GM10847 (cell line): ENCODE data around the gene FCRL6.

Experiments used
- POLR2A ChIP-seq: IDR thresholded peaks from 2 replicates; pipeline ENCODE4 v1.6.1; 2011; ENCODE audit not compliant: insufficient read length; ENCODE audit errors: extremely low read depth

The FCRL6 gene

DNA sequence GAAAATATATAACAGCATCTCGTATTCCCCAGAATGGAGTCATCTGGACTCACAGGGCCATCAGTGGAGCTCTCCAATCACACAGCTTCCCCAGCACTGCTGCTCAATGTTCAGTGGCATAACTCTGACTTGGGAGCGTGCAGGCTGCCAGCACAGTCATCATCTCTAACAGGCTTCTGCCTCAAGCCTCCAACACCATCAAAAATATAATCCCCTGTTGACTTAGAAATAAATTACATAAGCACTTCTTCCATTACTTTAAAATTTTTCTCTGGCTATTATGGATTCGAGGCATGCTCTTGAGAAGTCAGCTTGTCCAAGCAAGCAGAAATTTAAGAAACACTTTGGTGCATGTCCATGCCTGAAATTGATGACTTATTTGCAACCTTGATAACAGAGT lies 15.2 kb upstream of the FCRL6 start:
- TF ChIP-seq POLR2A = no peak

DNA sequence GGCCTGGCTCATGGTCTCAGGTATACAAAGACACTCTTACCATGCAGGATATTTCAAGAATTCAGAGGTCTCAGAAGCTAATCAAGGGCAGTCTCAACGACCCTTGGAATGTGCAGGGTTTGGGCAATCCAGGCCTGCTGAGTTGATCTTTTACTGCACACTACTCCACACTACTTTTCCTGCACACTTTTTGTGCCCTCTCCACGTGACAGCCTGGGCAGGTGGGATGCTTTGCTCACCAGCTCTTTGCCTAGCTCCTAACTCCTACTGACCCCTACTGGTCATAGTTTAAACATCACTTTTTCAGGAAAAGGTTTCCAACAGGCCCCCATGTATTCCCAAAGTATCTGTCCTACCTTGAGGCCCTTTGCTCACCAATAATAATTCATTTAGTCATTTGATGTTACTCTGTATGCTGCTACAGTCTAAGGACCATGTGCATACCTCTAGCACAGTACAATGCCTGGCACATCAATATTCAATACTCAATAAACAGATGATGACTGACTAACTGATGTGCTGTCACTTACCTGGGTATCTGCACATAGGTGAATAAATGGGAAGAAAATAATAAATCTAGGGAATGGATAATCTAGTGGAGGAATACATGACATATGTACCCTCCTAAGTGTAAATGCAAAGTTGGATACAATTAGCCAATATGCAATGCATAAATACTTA lies 11.8 kb upstream of the FCRL6 start:
- no peak for TF ChIP-seq POLR2A

DNA sequence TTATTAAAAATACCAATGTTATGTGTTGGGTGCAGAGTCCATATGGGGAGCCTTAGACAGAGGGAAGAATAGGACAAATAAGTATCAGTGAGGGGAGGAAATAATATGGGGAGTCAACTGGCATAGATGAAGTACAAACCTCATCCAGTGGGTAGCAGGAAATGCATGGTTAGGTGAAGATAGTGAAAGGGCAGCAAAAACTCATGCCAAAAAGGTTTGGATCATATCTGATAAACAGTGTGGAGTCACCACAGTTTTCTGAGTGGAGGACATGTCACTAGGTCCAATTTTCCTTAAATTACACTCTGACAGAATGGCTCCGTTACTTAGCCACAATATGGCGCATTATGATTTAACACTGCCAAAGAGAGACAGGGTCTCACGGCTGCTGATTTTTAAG lies 11.1 kb upstream of the FCRL6 start:
- TF ChIP-seq POLR2A = no peak

DNA sequence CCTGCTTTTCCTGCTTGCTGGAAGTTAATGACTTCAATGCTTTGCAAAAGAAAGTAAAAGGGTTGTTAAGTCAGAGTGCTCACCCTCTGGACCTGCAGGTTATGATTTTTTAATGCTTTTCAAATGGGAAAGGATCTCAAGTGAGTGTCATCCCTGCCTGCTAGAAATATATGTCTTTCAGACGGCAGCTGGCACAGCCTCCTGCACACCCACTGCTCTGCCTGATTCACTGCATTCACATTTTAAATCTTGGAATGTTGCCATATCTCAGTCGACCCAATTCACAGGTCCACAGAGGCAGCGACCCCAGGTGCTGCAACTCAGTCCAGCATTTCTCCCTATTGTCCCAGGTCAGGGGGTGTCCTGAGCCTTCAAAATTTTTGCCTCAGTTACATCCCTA lies 10.7 kb upstream of the FCRL6 start:
- no peak for TF ChIP-seq POLR2A

DNA sequence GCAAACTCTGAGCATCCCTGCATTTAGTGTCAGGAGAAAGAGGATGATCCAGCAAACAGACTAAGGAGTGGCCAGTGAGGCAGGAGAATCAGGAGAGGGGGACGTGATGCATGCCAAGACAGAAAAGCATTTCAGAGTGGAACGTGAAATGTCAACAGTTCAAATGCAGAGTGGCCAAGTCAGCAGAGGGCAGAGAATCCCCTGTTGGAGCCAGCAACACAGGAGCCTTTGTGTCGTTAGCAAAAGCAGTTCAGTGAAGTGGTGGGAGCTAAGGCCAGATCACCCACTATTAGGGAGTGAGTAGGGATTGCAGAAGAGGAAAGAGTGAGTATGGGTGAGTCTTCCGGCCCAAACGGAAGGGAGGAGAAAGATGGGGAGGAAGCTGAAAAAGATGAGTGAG lies 6.6 kb upstream of the FCRL6 start:
- no peak for TF ChIP-seq POLR2A

DNA sequence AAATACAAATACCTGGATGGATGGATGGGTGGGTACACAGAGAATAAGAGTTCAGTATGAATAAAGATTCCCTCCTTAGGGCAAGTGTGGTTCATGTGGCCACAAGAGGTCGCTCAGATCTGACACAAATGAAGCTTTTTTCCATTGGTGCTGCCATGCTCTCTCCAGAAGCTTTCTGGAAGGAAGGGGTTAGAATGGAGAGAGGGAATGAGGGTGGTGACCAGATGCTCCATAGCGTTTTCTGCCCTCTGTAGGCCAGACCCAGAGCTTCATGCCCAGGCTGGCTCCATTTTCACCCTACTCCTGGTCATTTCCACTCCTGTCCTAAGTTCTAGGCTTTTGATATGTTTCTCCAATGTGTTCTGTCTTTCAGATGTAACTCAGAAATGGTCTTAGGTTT lies 3.3 kb upstream of the FCRL6 start:
- TF ChIP-seq POLR2A = no peak

DNA sequence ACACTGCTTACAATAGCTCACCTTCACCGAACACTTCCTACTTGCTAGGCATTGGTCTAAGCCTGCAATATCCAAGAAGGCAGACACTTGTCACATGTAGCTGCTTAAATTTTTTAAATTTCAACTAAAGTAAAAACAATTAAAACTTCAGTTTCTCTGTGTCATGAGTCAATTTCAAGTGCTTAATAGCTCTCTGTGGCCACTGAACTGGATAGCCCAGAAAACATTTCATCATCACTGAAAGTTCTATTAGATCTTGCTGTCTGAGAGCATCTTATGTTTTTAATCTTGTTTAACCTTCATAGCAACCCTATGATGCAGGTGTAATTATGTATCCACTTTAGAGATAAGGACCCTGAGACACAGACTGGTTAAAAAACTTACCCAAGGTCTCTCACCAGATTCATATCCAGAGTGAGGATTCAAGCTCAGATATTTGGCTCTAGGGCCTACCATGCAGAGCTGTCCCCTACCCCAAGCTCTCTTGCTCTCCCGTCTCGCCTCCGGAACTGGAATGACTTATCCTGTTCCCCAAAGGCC lies 2.6 kb upstream of the FCRL6 start:
- TF ChIP-seq POLR2A = no peak

DNA sequence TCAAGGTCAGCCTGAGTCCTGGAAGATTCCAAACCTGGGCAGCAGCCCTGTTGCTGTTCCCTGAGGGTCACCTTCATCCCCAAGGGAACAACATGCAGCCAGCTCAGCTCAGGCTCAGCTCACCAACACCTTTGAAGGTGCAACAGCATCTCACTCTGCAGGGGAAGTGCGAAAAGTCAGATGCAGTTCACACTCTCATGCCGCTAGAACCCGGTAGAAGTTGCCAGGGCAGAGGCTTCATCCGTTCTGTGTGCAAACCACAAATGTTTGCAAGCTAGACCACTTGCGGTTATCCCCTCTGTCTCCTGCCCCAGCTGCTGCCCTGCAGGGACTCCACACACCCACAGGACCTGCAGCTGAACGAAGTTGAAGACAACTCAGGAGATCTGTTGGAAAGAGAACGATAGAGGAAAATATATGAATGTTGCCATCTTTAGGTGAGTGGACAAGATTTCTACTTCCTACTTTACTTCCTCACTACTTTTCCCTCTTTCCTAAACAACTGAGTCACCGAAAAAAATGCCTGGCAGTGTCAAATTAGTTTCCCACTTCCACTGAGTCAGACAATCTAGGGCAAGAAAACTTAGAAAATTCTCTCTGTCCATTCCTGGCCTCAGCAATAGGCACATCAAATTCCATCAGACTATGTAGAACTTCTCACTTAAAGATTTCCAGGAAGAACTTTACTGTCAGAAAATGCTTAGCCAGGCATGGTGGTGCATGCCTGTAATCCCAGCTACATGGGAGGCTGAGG lies 1.8 kb upstream of the FCRL6 start:
- no peak for TF ChIP-seq POLR2A

DNA sequence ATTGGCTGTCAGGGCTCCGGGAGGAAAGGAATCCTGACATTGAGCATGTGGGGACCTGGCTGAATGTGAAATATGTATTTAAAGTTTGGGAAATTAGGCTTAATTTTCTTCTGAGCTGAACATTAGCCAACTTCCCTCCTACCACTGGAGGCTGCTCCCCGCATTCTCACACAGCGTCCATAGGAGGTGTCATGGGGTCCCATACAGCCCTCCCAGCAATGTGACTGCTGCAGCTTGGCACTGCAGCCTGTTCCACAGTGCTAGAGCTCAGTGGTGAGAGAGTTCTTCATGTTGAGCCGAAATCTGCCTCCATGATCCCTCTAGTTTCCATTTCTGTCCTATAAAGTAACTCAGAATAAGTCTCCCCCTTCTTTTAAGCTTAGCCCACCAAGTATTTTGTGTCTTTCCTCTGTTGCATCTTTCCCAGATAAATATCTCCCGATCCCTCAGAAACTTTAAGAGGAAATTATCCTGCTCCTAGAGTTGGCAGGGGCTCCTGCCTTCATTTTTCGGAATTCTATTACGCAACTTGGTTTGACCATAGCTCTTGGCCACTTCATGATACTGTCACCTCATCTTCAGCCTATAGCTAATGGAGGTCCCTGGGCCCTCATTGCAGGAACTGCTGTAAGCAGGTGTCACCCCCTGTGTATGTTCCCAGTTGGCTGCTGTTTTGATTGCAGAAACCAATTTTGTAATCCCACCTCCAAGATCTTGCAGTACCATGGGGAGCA lies 2.0 kb downstream of the FCRL6 start:
- TF ChIP-seq POLR2A = no peak

DNA sequence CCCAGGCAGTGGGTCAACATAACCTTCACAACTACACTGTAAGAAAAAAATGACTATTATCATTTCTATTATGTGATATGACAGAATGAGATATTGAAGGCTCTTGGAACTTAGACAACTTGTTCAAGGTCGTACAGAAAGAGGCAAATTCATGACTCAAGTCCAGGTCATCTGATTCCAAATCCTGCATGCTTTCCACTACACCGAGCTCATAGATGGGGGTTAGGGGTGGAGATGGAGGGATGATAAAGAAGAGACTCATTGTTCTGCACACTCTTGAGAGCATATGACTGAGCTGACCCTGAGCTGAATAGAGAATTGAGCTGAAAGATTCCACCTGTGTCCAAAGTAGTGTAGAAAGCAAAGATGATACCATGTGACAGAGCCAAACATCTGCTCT lies 2.8 kb downstream of the FCRL6 start:
- TF ChIP-seq POLR2A = no peak

DNA sequence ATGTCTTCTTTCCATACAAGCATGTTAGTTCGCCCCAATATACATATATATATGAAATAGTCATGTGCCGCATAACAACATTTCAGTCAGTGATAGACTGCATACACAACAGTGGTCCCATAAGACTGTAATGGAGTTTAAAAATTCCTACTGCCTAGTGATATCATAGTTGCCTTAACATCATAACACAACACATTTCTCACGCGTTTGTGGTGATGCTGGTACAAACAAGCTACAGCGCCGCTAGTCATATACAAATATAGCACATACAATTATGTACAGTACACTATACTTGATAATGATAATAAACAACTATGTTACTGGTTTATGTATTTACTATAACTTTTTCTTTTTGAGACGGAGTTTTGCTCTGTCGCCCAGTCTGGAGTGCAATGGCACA lies 13.8 kb downstream of the FCRL6 start:
- no peak for TF ChIP-seq POLR2A

DNA sequence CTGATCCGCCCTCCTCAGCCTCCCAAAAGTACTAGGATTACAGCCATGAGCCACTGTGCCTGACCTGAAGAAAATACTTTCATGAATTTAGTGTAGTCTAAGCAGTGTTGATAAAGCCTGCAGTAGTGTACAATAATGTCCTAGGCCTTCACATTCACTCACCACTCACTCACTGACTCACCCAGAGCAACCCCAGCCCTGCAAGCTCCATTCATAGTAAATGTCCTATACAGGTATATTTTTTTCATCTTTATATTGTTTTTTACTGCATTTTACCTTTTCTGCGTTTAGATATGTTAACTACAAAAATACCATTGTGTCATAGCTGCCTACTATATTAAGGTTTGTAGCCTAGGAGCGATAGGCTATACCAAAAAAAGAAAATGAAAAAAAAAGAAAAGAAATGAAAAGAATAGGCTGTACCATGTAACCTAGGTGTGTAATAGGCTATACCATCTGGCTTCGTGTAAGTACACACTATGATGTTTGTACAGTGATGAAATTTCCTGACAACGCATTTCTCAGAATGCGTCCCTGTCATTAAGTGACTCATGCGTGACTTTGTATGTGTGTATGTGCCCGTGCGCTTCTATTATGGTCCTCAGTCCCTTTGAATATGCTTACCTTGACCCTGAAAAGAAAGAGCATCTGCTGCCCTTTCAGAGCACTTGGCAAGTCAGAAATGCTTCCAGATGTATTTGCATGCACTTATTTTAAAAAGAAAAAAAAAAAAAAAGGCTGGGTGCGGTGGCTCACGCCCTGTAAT lies 15.3 kb downstream of the FCRL6 start:
- TF ChIP-seq POLR2A = no peak

DNA sequence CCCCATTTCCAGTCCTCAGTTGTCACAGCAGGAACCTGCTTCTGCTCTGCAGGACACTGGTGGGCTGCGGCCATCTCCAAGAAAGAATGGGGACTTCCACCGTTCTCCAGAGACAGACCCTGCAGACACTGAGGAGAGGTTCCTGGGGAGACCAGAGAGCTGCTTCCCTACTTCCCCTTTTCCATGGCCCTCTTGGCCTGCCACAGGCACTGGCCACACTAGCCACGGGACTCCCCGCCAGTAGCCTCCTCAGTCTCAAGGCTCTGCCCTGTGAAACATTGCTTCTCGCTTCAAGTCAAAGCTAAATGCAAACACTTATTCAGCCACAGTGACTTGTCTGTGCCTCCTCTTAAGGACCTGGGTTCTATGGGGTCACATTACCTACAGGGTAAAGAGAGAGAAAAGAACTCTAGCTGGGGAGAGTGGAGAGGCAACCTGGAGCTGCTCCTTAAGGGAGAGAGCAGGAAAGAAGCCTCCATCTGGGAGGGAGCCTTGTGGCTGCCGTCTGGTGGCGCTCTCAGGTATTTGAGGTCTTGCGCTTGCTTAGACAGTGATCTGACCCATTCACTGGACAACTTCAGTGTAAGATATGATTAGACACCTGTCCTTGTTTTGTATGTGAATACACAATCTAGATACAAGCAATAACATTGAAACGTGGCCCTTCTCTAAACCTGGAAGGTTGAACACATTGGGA lies 19.2 kb downstream of the FCRL6 start:
- TF ChIP-seq POLR2A = no peak

DNA sequence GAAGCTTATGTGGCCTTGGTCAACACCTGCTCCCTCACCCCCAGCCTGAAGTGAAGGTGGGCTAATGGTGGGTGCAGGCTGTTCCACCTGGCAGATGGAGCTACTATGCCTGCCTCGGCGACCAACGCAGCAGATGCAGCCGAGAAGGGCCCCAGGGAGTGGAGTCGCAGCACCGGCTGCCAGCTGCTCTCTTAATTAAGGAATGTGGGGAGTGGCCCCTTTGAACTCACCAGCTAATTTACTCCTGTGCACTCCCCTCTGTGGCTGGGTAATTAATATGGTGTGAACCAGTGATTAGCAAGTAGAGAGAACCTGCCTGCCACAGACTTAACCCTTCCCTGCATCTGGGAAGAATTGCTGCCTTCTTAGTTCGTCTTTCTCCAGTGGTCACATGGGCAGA lies 21.2 kb downstream of the FCRL6 start:
- no peak for TF ChIP-seq POLR2A

DNA sequence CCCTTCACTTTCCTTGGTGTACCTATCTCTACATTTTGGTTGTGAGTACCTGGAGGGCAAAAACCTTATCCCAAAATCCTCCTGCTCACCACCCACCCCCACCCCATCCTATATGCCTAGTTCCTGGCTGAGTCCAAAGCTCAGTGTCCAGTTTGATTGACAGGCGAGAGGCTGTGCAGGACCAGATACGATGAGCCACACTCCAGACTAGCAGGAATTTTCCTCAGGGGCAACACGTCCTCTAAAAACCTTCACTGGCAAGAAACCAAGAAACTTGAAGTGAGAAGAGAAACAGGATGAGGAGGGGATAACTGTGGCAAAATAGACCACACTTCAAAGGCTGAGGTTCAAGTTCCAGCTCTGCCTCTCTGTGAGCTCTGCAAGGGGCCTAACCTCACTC lies 23.4 kb downstream of the FCRL6 start:
- no peak for TF ChIP-seq POLR2A
